ENCODE data around the gene NOTCH4. TPM values are rescaled to one million over a fixed set of nuclear protein-coding genes. Genes with fewer than 3 reads are reported as not detected.

NOTCH4 gene
- total and polyA plus RNA-seq, 9 of the 15 experiments (the other 6 are each of a cell fraction or from before 2014, with no cell fraction given) = 0.24 to 4.3 (median 1.7) TPM

- TF ChIP-seq ZNF277 (CRISPR knock-in tag; IDR thresholded peaks at IDR 0.05; ENCODE audit: borderline replicate concordance) (no peak), EP300 (IDR thresholded peaks at IDR 0.05; ENCODE audit: low read length) (no peak; the same call in 1 of the 2 replicates), ZNF431 (CRISPR knock-in tag; IDR thresholded peaks at IDR 0.05) (no peak), ARID2 (IDR thresholded peaks at IDR 0.05) (no peak), MYBL2 (IDR thresholded peaks at IDR 0.05; ENCODE audit: low read depth) (peak; percentile 60; the same call in 1 of the 2 replicates), MYBL2 (CRISPR knock-in tag; IDR thresholded peaks at IDR 0.05; ENCODE audit: borderline replicate concordance) (no peak), CBX5 (IDR thresholded peaks at IDR 0.05; ENCODE audit: borderline replicate concordance, low read depth) (no peak), ZNF830 (CRISPR knock-in tag; IDR thresholded peaks at IDR 0.05) (no peak), ELF4 (CRISPR knock-in tag; IDR thresholded peaks at IDR 0.05) (no peak), TOE1 (IDR thresholded peaks at IDR 0.05; ENCODE audit: borderline replicate concordance) (peak; percentile 86), TOE1 (CRISPR knock-in tag; IDR thresholded peaks at IDR 0.05; ENCODE audit: borderline replicate concordance, low read depth) (no peak), ZNF696 (CRISPR knock-in tag; conservative IDR thresholded peaks at IDR 0.05) (no peak), C11orf30 (IDR thresholded peaks at IDR 0.05; ENCODE audit: low read depth) (no peak), E2F5 (CRISPR knock-in tag; IDR thresholded peaks at IDR 0.05) (no peak), SRSF1 (IDR thresholded peaks at IDR 0.05; ENCODE audit: low read depth, low read length) (no peak), ZNF75A (CRISPR knock-in tag; IDR thresholded peaks at IDR 0.05) (no peak), ZFX (CRISPR knock-in tag; IDR thresholded peaks at IDR 0.05) (no peak), MYC (IDR thresholded peaks at IDR 0.05; ENCODE audit: low read depth, low read length) (peak; percentile 41; the same call in 1 of the 2 replicates), MYC (CRISPR knock-in tag; IDR thresholded peaks at IDR 0.05; ENCODE audit: borderline replicate concordance, low read depth) (no peak), ZNF444 (CRISPR knock-in tag; IDR thresholded peaks at IDR 0.05) (no peak), ZNF165 (CRISPR knock-in tag; IDR thresholded peaks at IDR 0.05; ENCODE audit: borderline replicate concordance) (no peak), ZZZ3 (IDR thresholded peaks at IDR 0.05) (no peak), GABPB1 (CRISPR knock-in tag; IDR thresholded peaks at IDR 0.05) (no peak), MYNN (IDR thresholded peaks at IDR 0.05) (no peak), MYNN (CRISPR knock-in tag; IDR thresholded peaks at IDR 0.05) (no peak), SAP30 (IDR thresholded peaks at IDR 0.05; ENCODE audit: borderline replicate concordance, insufficient read depth, low read depth, low read length, poor library complexity, severe bottlenecking) (no peak), BCOR (IDR thresholded peaks at IDR 0.05) (no peak), ZNF655 (CRISPR knock-in tag; IDR thresholded peaks at IDR 0.05) (no peak), LEF1 (IDR thresholded peaks at IDR 0.05) (no peak)
Measured at GRCh38 chr6:32178547-32179440, 45.1 kb downstream of the NOTCH4 start (continued).

Measured in K562 (cell line).